Fibroblast of lung (primary cell): ENCODE data around the gene CIZ1. TPM values are rescaled to one million over a fixed set of nuclear protein-coding genes. Genes with fewer than 3 reads are reported as not detected.

ENCODE experiments used
- DNase-seq, 2 donors: peaks; one replicate each; pipeline versions ENCODE4 v3.0.0 to v3.0.0-alpha.2; 2010; ENCODE audit warnings: low read depth in 2 of 2
- H2AFZ ChIP-seq: 2 replicates; pipeline ENCODE4 v1.5.1; 2012; ENCODE audit warnings: low read length, control low read depth, inconsistent platforms
- H3K27ac ChIP-seq: 2 replicates; pipeline ENCODE4 v1.5.1; 2011; ENCODE audit warnings: low read length, control low read depth; ENCODE audit not compliant: insufficient read depth
- H3K27me3 ChIP-seq: 2 replicates; pipeline ENCODE4 v1.5.1; 2011; ENCODE audit warnings: mild to moderate bottlenecking, low read length; ENCODE audit not compliant: control insufficient read depth, insufficient read depth
- H3K36me3 ChIP-seq: 2 replicates; pipeline ENCODE4 v1.5.1; 2011; ENCODE audit warnings: low read length; ENCODE audit not compliant: control insufficient read depth, insufficient read depth
- H3K4me1 ChIP-seq: 2 replicates; pipeline ENCODE4 v1.5.1; 2011; ENCODE audit warnings: low read length; ENCODE audit not compliant: control insufficient read depth, insufficient read depth; ENCODE audit errors: extremely low read depth
- H3K4me2 ChIP-seq: 2 replicates; pipeline ENCODE4 v1.5.1; 2011; ENCODE audit warnings: low read length, control low read depth; ENCODE audit not compliant: insufficient read depth; ENCODE audit errors: extremely low read depth
- H3K4me3 ChIP-seq, 4 experiments: fragments of 200-600 bp in 1 of 4; sonication (generic) in 1 of 4; replicated peaks in 1 of 4; 2 replicates each; pipeline ENCODE4 v1.5.1; 2011 to 2016; ENCODE audit warnings: low read length in 4 of 4, low read depth in 3 of 4, mild to moderate bottlenecking in 3 of 4, control low read depth in 2 of 4, inconsistent platforms in 1 of 4, mixed read lengths in 1 of 4; ENCODE audit not compliant: insufficient read depth in 1 of 4; ENCODE audit errors: control extremely low read depth in 1 of 4
- H3K79me2 ChIP-seq: 2 replicates; pipeline ENCODE4 v1.5.1; 2012; ENCODE audit warnings: mild to moderate bottlenecking, low read length, inconsistent platforms; ENCODE audit not compliant: control insufficient read depth, insufficient read depth
- H3K9ac ChIP-seq: 2 replicates; pipeline ENCODE4 v1.5.1; 2011; ENCODE audit warnings: mild to moderate bottlenecking, low read length, control low read depth; ENCODE audit not compliant: insufficient read depth
- H3K9me3 ChIP-seq: 2 replicates; pipeline ENCODE4 v1.5.1; 2012; ENCODE audit warnings: low read depth, low read length; ENCODE audit not compliant: control insufficient read depth, insufficient read depth
- H4K20me1 ChIP-seq: 2 replicates; pipeline ENCODE4 v1.5.1; 2011; ENCODE audit warnings: low read length; ENCODE audit not compliant: control insufficient read depth, insufficient read depth; ENCODE audit errors: extremely low read depth
- CTCF ChIP-seq, 2 donors: IDR thresholded peaks in 1 of 2; conservative IDR thresholded peaks in 1 of 2; 1 replicate in 1 of 2; 2 replicates in 1 of 2; pipeline ENCODE4 v1.5.1; 2011 to 2012; ENCODE audit warnings: low read length in 2 of 2, control low read depth in 1 of 2, inconsistent platforms in 1 of 2, low read depth in 1 of 2, mild to moderate bottlenecking in 1 of 2
- EZH2 ChIP-seq: IDR thresholded peaks from 2 replicates; pipeline ENCODE4 v1.5.1; 2012; ENCODE audit warnings: low read length, control low read depth, mild to moderate bottlenecking; ENCODE audit errors: missing control alignments
- polyA plus RNA-seq, 2 donors: library from polyadenylated mRNA; depleted of rRNA in 1 of 2; stranded (reverse) in 1 of 2; unstranded in 1 of 2; fragments of >200 nt; gene quantifications; 2 replicates each; pipeline ENCODE4 v1.2.1, GENCODE V29; 2011 to 2012; ENCODE audit warnings: missing spikeins in 1 of 2
- total RNA-seq: library from RNA; depleted of rRNA; stranded (reverse); fragments of >200 nt; gene quantifications from 2 replicates; pipeline ENCODE4 v1.2.1, GENCODE V29; 2014

CIZ1 gene
- total and polyA plus RNA-seq, 2 donors (not counting 1 experiment from before 2014, with no cell fraction given), result 26.1 to 27.2 TPM

GRCh38 chr9:128187361-128187760 lies 4.0 kb downstream of the CIZ1 start:
- Histone ChIP-seq H2AFZ (no peak overlapping the region), H3K9ac (no peak overlapping the region), H3K4me3 (no peak overlapping the region), H3K4me1 (peaks cover 5% of the 10 kb centered on the region), H3K27me3 (no peaks in the 10 kb centered on the region), H4K20me1 (no peaks in the 10 kb centered on the region), H3K4me2 (no peak overlapping the region), H3K36me3 (peaks cover 24% of the 10 kb centered on the region), H3K79me2 (peaks cover 16% of the 10 kb centered on the region), H3K9me3 (no peaks in the 10 kb centered on the region), H3K27ac (no peak overlapping the region)
- TF ChIP-seq CTCF (conservative IDR thresholded peaks at IDR 0.05 in 1 of 2, IDR thresholded peaks at IDR 0.05 in 1 of 2; ENCODE audit: low read depth in 1 of 2, low read length in 2 of 2) (no peak), EZH2 (no peak)
- no peak for DNase-seq

- Histone ChIP-seq H3K4me2 (no peak overlapping the region), H3K9ac (no peak overlapping the region), H3K27me3 (no peaks in the 10 kb centered on the region), H4K20me1 (no peaks in the 10 kb centered on the region), H3K36me3 (peaks cover 24% of the 10 kb centered on the region), H3K27ac (no peak overlapping the region), H3K4me1 (peaks cover 5% of the 10 kb centered on the region), H3K4me3 (no peak overlapping the region), H3K79me2 (peaks cover 16% of the 10 kb centered on the region), H2AFZ (no peak overlapping the region), H3K9me3 (no peaks in the 10 kb centered on the region)
- no peak for DNase-seq
- TF ChIP-seq CTCF (conservative IDR thresholded peaks at IDR 0.05 in 1 of 2, IDR thresholded peaks at IDR 0.05 in 1 of 2; ENCODE audit: low read depth in 1 of 2, low read length in 2 of 2) (no peak), EZH2 (no peak)
Measured at GRCh38 chr9:128185979-128186965, 5.1 kb downstream of the CIZ1 start.

- H3K9me3 ChIP-seq, result no peaks in the 10 kb centered on the region
- no peak overlapping the region for H3K4me3 ChIP-seq
- no peak overlapping the region for H3K27ac ChIP-seq
- no peak overlapping the region for H3K4me2 ChIP-seq
- no peak overlapping the region for H3K9ac ChIP-seq
- no peaks in the 10 kb centered on the region for H3K4me1 ChIP-seq
- no peaks in the 10 kb centered on the region for H3K79me2 ChIP-seq
- H3K36me3 ChIP-seq, result peaks cover 30% of the 10 kb centered on the region
- no peaks in the 10 kb centered on the region for H4K20me1 ChIP-seq
- no peak overlapping the region for H2AFZ ChIP-seq
- no peak for DNase-seq
- TF ChIP-seq EZH2 (no peak), CTCF (conservative IDR thresholded peaks at IDR 0.05 in 1 of 2, IDR thresholded peaks at IDR 0.05 in 1 of 2; ENCODE audit: low read depth in 1 of 2, low read length in 2 of 2) (no peak)
- H3K27me3 ChIP-seq, result no peaks in the 10 kb centered on the region
Measured at GRCh38 chr9:128182893-128183588, 8.3 kb downstream of the CIZ1 start.
